Stimulated activated naive B cell treated with anti-CD40 and anti-IgM and Interleukin-4, amounts not matched to agents 10 μg/mL and 1 μg/mL and 100 μg/mL, for 72 hours (primary cell): Measurements from ENCODE around the gene SLC35B4.
A peak's percentile ranks its signal among the peaks of the same experiment; 100 is the strongest.
"Not testable (repeated sequence)": the region's sequence is repeated elsewhere in the genome, so short reads cannot be mapped to it uniquely, and the experiment has no call there.

Experiments
- ATAC-seq, 2 donors: fragments of 150-1000 bp; cut with Tn5 transposase; replicated peaks; 2 replicates each; pipeline ENCODE4 v1.10.0; 2021; ENCODE audit warnings: moderate library complexity in 1 of 2
- DNase-seq: peaks from one replicate; pipeline ENCODE4 v3.0.0; 2021
- H3K27ac Mint-ChIP-seq: one replicate; pipeline ENCODE4 v1.8.0; 2022; ENCODE audit warnings: mild to moderate bottlenecking, mixed read lengths
- H3K27me3 Mint-ChIP-seq, 2 donors: one replicate each; pipeline ENCODE4 v1.8.0; 2022; ENCODE audit warnings: mixed read lengths in 2 of 2
- H3K36me3 Mint-ChIP-seq, 2 donors: one replicate each; pipeline ENCODE4 v1.8.0; 2022; ENCODE audit warnings: mixed read lengths in 2 of 2, mild to moderate bottlenecking in 1 of 2
- H3K4me1 Mint-ChIP-seq, 2 donors: one replicate each; pipeline ENCODE4 v1.8.0; 2022; ENCODE audit warnings: mixed read lengths in 2 of 2, mild to moderate bottlenecking in 1 of 2
- H3K4me3 Mint-ChIP-seq, 2 donors: one replicate each; pipeline ENCODE4 v1.8.0; 2022; ENCODE audit warnings: mild to moderate bottlenecking in 2 of 2, mixed read lengths in 2 of 2, moderate library complexity in 1 of 2
- H3K9me3 Mint-ChIP-seq, 2 donors: one replicate each; pipeline ENCODE4 v1.8.0; 2022; ENCODE audit warnings: mixed read lengths in 2 of 2, mild to moderate bottlenecking in 1 of 2

SLC35B4 gene

GRCh38 chr7:134295982-134296381 lies 20.7 kb downstream of the SLC35B4 start:
- not testable (repeated sequence) for H3K4me3 Mint-ChIP-seq, ATAC-seq, H3K27ac Mint-ChIP-seq, H3K27me3 Mint-ChIP-seq, H3K9me3 Mint-ChIP-seq, DNase-seq
- Mint-ChIP-seq H3K36me3 (peaks cover 32 to 45% of the 10 kb centered on the region in 2 donors), H3K4me1 (peaks cover 11 to 21% of the 10 kb centered on the region in 2 donors)

- peaks cover 28 to 41% of the 10 kb centered on the region in 2 donors for H3K36me3 Mint-ChIP-seq
- peak overlapping the region; percentile 32 to 36 for H3K4me3 Mint-ChIP-seq
- peaks cover 11 to 23% of the 10 kb centered on the region in 2 donors for H3K4me1 Mint-ChIP-seq
- peak; percentile 100 for ATAC-seq
- H3K27ac Mint-ChIP-seq = peak overlapping the region; percentile 37
- no peaks in the 10 kb centered on the region for H3K27me3 Mint-ChIP-seq
- no peaks in the 10 kb centered on the region for H3K9me3 Mint-ChIP-seq
- peak; percentile 66 for DNase-seq
Measured at GRCh38 chr7:134293002-134293740, 23.6 kb downstream of the SLC35B4 start.

- ATAC-seq (no peak), DNase-seq (no peak)
- Mint-ChIP-seq H3K4me3 (no peak overlapping the region), H3K9me3 (peaks cover 0 to 3% of the 10 kb centered on the region in 2 donors), H3K27me3 (no peaks in the 10 kb centered on the region), H3K27ac (no peak overlapping the region), H3K4me1 (peaks cover 14 to 27% of the 10 kb centered on the region in 2 donors), H3K36me3 (peaks cover 19 to 29% of the 10 kb centered on the region in 2 donors)
Measured at GRCh38 chr7:134290286-134290685, 26.4 kb downstream of the SLC35B4 start.

GRCh38 chr7:134289841-134290240 lies 26.9 kb downstream of the SLC35B4 start:
- H3K4me1 Mint-ChIP-seq = peaks cover 14 to 27% of the 10 kb centered on the region in 2 donors
- H3K4me3 Mint-ChIP-seq = no peak overlapping the region
- no peak for DNase-seq

GRCh38 chr7:134289423-134289822 lies 27.3 kb downstream of the SLC35B4 start:
- Mint-ChIP-seq H3K4me3 (no peak overlapping the region), H3K36me3 (peaks cover 13 to 21% of the 10 kb centered on the region in 2 donors), H3K9me3 (peaks cover 0 to 3% of the 10 kb centered on the region in 2 donors), H3K27ac (no peak overlapping the region), H3K27me3 (no peaks in the 10 kb centered on the region), H3K4me1 (peaks cover 14 to 27% of the 10 kb centered on the region in 2 donors)
- DNase-seq = no peak
- no peak for ATAC-seq

More at GRCh38 chr7:134289841-134290240, 26.9 kb downstream of the SLC35B4 start:
- no peaks in the 10 kb centered on the region for H3K27me3 Mint-ChIP-seq
- H3K36me3 Mint-ChIP-seq = peaks cover 17 to 25% of the 10 kb centered on the region in 2 donors
- H3K9me3 Mint-ChIP-seq = peaks cover 0 to 3% of the 10 kb centered on the region in 2 donors
- no peak overlapping the region for H3K27ac Mint-ChIP-seq
- ATAC-seq = no peak

GRCh38 chr7:134287916-134288659 lies 28.6 kb downstream of the SLC35B4 start:
- ATAC-seq (no peak), DNase-seq (no peak)
- Mint-ChIP-seq H3K36me3 (peaks cover 6 to 14% of the 10 kb centered on the region in 2 donors), H3K4me1 (peaks cover 6 to 17% of the 10 kb centered on the region in 2 donors), H3K4me3 (no peak overlapping the region), H3K27ac (no peak overlapping the region), H3K9me3 (peaks cover 0 to 3% of the 10 kb centered on the region in 2 donors), H3K27me3 (peaks cover 0 to 8% of the 10 kb centered on the region in 2 donors)

- Mint-ChIP-seq H3K27ac (no peak overlapping the region), H3K4me1 (peaks cover 3 to 7% of the 10 kb centered on the region in 2 donors), H3K27me3 (peaks cover 5 to 31% of the 10 kb centered on the region in 2 donors), H3K9me3 (peaks cover 0 to 3% of the 10 kb centered on the region in 2 donors), H3K4me3 (no peak overlapping the region), H3K36me3 (peaks cover under 1 to 3% of the 10 kb centered on the region in 2 donors)
- DNase-seq = no peak
- no peak for ATAC-seq
Measured at GRCh38 chr7:134284952-134285351, 31.8 kb downstream of the SLC35B4 start.

GRCh38 chr7:134284011-134284410 lies 32.7 kb downstream of the SLC35B4 start:
- Mint-ChIP-seq H3K9me3 (peaks cover 0 to 3% of the 10 kb centered on the region in 2 donors), H3K27ac (no peak overlapping the region), H3K36me3 (no peaks in the 10 kb centered on the region), H3K4me3 (no peak overlapping the region), H3K27me3 (peaks cover 9 to 38% of the 10 kb centered on the region in 2 donors), H3K4me1 (peaks cover 3 to 7% of the 10 kb centered on the region in 2 donors)
- ATAC-seq = no peak
- DNase-seq = no peak

GRCh38 chr7:134280508-134280907 lies 36.2 kb downstream of the SLC35B4 start:
- DNase-seq (no peak), ATAC-seq (no peak)
- Mint-ChIP-seq H3K36me3 (no peaks in the 10 kb centered on the region), H3K4me3 (no peak overlapping the region), H3K4me1 (no peaks in the 10 kb centered on the region), H3K9me3 (no peaks in the 10 kb centered on the region), H3K27ac (no peak overlapping the region), H3K27me3 (peaks cover 20 to 50% of the 10 kb centered on the region in 2 donors)

GRCh38 chr7:134279898-134280297 lies 36.8 kb downstream of the SLC35B4 start:
- no peak overlapping the region for H3K4me3 Mint-ChIP-seq
- H3K27ac Mint-ChIP-seq = no peak overlapping the region
- H3K27me3 Mint-ChIP-seq = peaks cover 25 to 50% of the 10 kb centered on the region in 2 donors
- DNase-seq = no peak
- no peaks in the 10 kb centered on the region for H3K9me3 Mint-ChIP-seq
- no peaks in the 10 kb centered on the region for H3K4me1 Mint-ChIP-seq
- ATAC-seq = no peak
- no peaks in the 10 kb centered on the region for H3K36me3 Mint-ChIP-seq

GRCh38 chr7:134279336-134279735 lies 37.4 kb downstream of the SLC35B4 start:
- no peak overlapping the region for H3K4me3 Mint-ChIP-seq
- no peak for DNase-seq
- H3K27ac Mint-ChIP-seq = no peak overlapping the region
- no peak for ATAC-seq
- H3K9me3 Mint-ChIP-seq = no peaks in the 10 kb centered on the region
- peaks cover 27 to 50% of the 10 kb centered on the region in 2 donors for H3K27me3 Mint-ChIP-seq
- H3K36me3 Mint-ChIP-seq = no peaks in the 10 kb centered on the region
- H3K4me1 Mint-ChIP-seq = no peaks in the 10 kb centered on the region

- H3K27ac Mint-ChIP-seq = no peak overlapping the region
- H3K27me3 Mint-ChIP-seq = peaks cover 27 to 44% of the 10 kb centered on the region in 2 donors
- no peak overlapping the region for H3K4me3 Mint-ChIP-seq
- H3K4me1 Mint-ChIP-seq = no peaks in the 10 kb centered on the region
- DNase-seq = no peak
- ATAC-seq = no peak
- H3K9me3 Mint-ChIP-seq = no peaks in the 10 kb centered on the region
- H3K36me3 Mint-ChIP-seq = no peaks in the 10 kb centered on the region
Measured at GRCh38 chr7:134278502-134279153, 38.1 kb downstream of the SLC35B4 start.

- Mint-ChIP-seq H3K4me1 (no peaks in the 10 kb centered on the region), H3K27me3 (peaks cover 38% of the 10 kb centered on the region in 2 donors), H3K4me3 (no peak overlapping the region), H3K36me3 (no peaks in the 10 kb centered on the region), H3K27ac (no peak overlapping the region), H3K9me3 (no peaks in the 10 kb centered on the region)
- DNase-seq (no peak), ATAC-seq (no peak)
Measured at GRCh38 chr7:134276951-134277350, 39.8 kb downstream of the SLC35B4 start.

GRCh38 chr7:134262322-134262721 lies 54.4 kb downstream of the SLC35B4 start:
- no peak for DNase-seq
- ATAC-seq = no peak

More at GRCh38 chr7:134262322-134262721, 54.4 kb downstream of the SLC35B4 start:
- no peaks in the 10 kb centered on the region for H3K36me3 Mint-ChIP-seq
- no peaks in the 10 kb centered on the region for H3K4me1 Mint-ChIP-seq
- no peak overlapping the region for H3K4me3 Mint-ChIP-seq
- no peak overlapping the region for H3K27ac Mint-ChIP-seq
- peaks cover 5% of the 10 kb centered on the region in 2 donors for H3K9me3 Mint-ChIP-seq
- H3K27me3 Mint-ChIP-seq = peaks cover 0 to 3% of the 10 kb centered on the region in 2 donors
